GM18861 (cell line): ENCODE data around the gene HDAC11.

ENCODE experiments used
- ATAC-seq: cut with Tn5 transposase; IDR thresholded peaks from one replicate; pipeline ENCODE4 v1.9.1; 2021; ENCODE audit not compliant: unreplicated experiment

HDAC11 gene

DNA sequence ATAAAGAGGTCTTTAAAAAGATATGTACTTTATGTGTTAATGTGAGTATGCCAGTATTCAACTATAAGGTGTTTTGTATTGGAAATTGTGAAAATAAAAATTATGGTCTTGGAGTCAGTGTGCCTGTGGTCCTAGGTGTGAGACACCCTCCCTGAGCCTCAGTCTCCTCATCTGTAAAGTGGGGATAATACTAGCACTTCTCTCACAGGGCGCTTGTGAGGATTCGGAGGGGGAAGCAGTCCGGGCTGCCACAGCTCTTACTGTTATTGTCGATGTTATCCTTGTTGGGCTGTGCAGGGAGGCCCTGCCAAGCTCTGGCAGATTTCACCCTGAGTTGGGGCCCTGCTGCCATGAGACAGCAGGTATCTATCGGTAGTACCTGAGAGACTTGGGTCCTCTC, 42.1 kb downstream of the HDAC11 start:
- ATAC-seq, result no peak

GRCh38 chr3:13524979-13525669, 45.0 kb downstream of the HDAC11 start:
- no peak for ATAC-seq

DNA sequence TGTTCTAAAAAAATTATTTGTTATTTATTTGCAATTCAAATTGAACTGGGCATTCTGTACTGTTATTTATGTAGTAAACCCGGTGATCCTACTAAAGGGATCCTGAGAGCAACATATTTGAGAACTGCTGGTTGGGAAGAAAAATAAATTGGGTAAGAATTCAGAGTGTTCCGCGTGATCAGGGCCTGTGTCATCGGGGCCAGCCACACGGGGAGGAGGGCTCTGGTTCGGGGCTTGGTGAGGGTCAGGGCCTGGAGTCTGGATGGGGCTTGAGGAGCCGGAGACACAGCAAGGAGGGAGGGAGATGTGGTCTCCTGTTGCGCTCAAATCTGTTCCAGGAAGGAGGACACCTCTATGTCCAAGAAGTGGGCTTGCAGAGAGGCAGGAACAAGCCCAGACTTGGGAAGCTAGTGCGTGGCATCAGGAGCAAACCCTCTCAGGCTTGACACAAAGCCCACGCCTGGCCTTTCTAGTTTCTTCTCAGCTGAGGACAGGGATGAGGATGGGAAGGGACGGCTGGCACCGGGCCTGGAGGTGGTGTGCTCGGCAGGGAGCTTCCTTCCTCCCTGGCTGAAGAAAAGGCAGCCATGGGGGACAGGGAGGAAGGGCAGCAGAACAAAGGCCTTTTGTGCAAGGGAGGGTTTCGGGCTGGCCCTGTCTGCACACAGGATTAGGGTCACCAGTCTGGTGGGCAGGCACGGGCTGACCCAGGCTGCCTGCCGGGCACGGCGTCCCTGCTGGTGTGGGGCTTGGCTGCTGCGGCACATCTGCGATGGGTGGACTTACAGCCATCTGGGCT, 45.9 kb downstream of the HDAC11 start:
- ATAC-seq, result no peak

GRCh38 chr3:13526626-13526949, 46.5 kb downstream of the HDAC11 start:
- ATAC-seq, result no peak

GRCh38 chr3:13528217-13528867, 48.2 kb downstream of the HDAC11 start:
- no peak for ATAC-seq

GRCh38 chr3:13529196-13530112, 49.3 kb downstream of the HDAC11 start:
- no peak for ATAC-seq

- ATAC-seq, result no peak
Observed at GRCh38 chr3:13530241-13531009, 50.3 kb downstream of the HDAC11 start.

DNA sequence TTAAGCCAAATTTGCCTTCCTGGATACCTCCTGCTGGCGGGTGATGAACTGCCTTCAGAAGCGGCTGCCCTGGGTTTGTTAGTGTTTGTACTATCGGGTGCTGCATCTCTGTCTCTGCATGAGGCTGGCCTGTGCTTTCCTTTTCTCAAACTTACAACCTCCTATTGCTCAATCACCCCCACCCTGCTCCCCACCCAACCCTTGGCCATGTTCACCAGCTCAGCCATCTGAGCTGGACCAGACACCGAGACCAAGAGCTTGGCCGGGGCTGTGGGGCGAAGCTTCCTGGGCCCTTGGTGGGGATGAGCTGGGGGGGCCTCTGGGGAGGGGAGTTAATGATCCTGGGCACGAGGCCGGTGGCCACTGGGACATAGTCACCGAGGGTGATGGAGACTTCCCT, 52.0 kb downstream of the HDAC11 start:
- ATAC-seq, result no peak

DNA sequence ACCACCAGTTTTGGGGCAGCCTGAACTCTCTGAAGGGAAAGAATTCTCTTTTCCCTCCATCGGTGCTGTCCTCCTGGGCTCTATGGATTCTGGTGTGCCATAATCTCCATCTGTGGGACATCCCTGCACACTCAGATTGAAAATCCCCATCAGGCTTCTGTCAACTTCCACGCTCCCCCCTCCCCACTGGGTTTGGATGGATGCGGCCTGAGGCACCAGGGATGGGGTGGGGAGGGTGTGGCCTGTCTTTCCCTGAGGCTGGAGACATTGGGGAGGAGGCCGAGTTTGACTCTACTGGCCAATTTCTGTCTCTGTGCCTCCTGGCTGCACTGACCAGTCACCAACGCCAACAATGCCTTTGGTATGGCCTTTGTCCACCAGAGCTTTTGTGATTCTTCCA, 52.5 kb downstream of the HDAC11 start:
- ATAC-seq, result no peak

DNA sequence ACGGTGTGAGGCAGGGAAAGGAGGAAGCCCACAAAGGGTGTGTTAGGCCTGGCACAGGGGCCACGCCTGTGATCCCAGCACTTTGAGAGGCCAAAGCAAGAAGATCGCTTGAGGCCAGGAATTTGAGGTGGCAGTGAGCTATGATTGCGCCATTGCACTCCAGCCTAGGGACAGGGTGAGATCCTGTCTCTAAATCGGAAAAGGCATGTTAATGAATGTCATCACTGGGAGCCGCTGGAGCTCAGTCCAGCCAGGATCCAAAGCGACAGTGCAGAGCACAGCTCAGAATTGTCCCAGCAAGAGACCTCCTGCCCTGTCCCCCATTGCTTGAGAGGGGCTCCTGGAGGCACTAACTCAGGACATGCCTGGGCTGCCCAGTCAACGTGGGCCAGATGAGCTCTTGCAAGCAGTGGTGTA, 53.8 kb downstream of the HDAC11 start:
- no peak for ATAC-seq

GRCh38 chr3:13535526-13535875, 55.4 kb downstream of the HDAC11 start:
- no peak for ATAC-seq

DNA sequence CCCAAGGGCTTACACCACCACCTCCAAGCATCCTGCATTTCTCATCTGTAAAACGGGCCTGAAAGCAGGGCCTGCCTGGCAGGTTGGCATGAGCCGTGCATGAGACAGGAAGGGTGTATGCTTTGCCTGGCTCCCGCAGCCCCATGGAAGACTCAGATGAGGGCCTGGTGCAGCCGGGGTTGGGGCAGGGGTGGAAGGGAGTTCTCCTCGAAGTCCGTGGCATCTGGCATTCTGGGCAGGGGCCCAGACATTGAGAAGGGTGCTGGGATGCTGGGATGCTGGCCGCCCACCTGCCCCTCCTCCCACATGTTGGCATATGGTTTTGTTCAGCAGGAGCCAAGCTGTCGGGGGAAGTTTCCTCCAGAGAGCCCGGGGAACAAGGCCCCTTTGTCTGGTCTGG, 55.8 kb downstream of the HDAC11 start:
- no peak for ATAC-seq

DNA sequence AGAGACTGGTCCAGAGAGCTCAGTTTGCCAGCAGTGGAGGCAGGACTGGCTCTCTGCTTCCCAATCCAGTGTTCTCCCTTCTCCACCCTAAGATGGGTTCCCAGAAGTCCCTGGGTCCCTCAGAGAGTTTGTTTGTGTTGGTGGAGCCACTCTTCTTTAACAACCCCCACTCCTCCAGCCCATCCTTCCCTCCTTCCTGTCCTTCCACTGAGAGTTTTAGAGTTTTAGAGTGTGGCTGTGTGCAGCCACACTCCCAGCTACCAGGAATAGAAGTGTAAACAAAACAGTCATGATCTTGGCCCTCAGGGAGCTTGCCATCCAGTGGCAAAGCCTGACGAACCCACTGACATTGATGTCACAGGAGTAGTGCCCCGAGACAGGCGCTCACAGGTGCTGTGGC, 56.3 kb downstream of the HDAC11 start:
- ATAC-seq, result no peak

- ATAC-seq, result no peak
Observed at GRCh38 chr3:13536832-13537231, 56.7 kb downstream of the HDAC11 start.

GRCh38 chr3:13537244-13537908, 57.3 kb downstream of the HDAC11 start:
- ATAC-seq, result no peak

- ATAC-seq, result no peak
Observed at GRCh38 chr3:13537909-13538296, 57.8 kb downstream of the HDAC11 start.

GRCh38 chr3:13538520-13539291, 58.6 kb downstream of the HDAC11 start:
- no peak for ATAC-seq

DNA sequence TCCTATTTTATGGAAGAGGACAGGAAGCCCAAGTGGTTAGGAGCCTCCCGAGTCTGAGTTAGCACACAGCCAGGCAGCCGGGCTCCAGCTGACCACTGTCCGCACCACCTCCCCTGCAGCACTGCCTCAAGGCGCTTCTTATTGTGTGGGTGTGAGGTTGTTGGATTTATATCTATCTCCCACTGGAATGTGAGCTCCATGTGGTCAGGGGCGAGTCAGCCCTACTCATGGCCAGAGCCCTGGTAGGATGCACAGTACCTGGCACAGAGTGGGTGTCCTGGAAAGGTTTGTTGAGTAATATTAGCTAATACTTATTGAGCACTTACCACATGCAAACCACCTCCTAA, 59.2 kb downstream of the HDAC11 start:
- ATAC-seq, result no peak

- no peak for ATAC-seq
Observed at GRCh38 chr3:13539671-13540070, 59.6 kb downstream of the HDAC11 start.
